Breast epithelium (tissue), 4 donors: ENCODE measurements around the gene ZNF169. TPM values are rescaled to one million over a fixed set of nuclear protein-coding genes. Genes with fewer than 3 reads are reported as not detected.

Source experiments
- DNase-seq, 2 donors: peaks; one replicate each; pipeline ENCODE4 v3.0.0-alpha.2; 2019; ENCODE audit warnings: low spot score in 2 of 2
- H3K27ac ChIP-seq, 2 donors: fragments of 200-600 bp; sonication (generic) in 1 of 2; one replicate each; pipeline ENCODE4 v1.5.1; 2016 to 2019; ENCODE audit warnings: mild to moderate bottlenecking in 1 of 2
- H3K27me3 ChIP-seq, 2 donors: fragments of 200-600 bp; sonication (generic) in 1 of 2; one replicate each; pipeline versions ENCODE4 v1.5.1 to v1.6.0; 2017 to 2019; ENCODE audit warnings: control low read depth in 1 of 2, mild to moderate bottlenecking in 1 of 2
- H3K36me3 ChIP-seq: fragments of 200-600 bp; one replicate; pipeline ENCODE4 v1.5.1; 2019
- H3K4me1 ChIP-seq, 2 donors: fragments of 200-600 bp; sonication (generic); one replicate each; pipeline ENCODE4 v1.5.1; 2016 to 2019; ENCODE audit warnings: control low read depth in 1 of 2
- H3K4me3 ChIP-seq, 3 donors: fragments of 200-600 bp; sonication (generic); 1 replicate in 2 of 3; 2 replicates in 1 of 3; pipeline ENCODE4 v1.5.1; 2016 to 2019; ENCODE audit warnings: mild to moderate bottlenecking in 3 of 3, moderate library complexity in 2 of 3
- H3K9me3 ChIP-seq, 2 donors: fragments of 200-600 bp; sonication (generic) in 1 of 2; one replicate each; pipeline ENCODE4 v1.5.1; 2016 to 2019; ENCODE audit warnings: control low read depth in 1 of 2
- POLR2A ChIP-seq: fragments of 450-650 bp; IDR thresholded peaks from one replicate; pipeline ENCODE4 v1.6.1; 2016; ENCODE audit warnings: antibody characterized with exemption, mild to moderate bottlenecking, moderate library complexity
- POLR2AphosphoS5 ChIP-seq, 3 donors: sonication (generic); formaldehyde crosslinking; IDR thresholded peaks; one replicate each; pipeline ENCODE4 v1.6.1; 2017; ENCODE audit warnings: antibody characterized with exemption in 3 of 3
- intact Hi-C: fragments of 100-400 bp; cut with DNase I; formaldehyde crosslinking; loops from one replicate; pipeline ENCODE4 v1.15.1; 2023; ENCODE audit warnings: low total_unique reads
- total RNA-seq, 3 donors: library from RNA; depleted of rRNA; stranded (reverse); fragments of >200 nt; gene quantifications; one replicate each; pipeline ENCODE4 v1.1.0, GENCODE V29; 2016
- TF ChIP-seq, protein P1 (sequence below), 3 donors: fragments of 450-650 bp; IDR thresholded peaks; one replicate each; pipeline ENCODE4 v1.5.1; 2016 to 2017; ENCODE audit warnings: antibody characterized with exemption in 3 of 3, mild to moderate bottlenecking in 3 of 3, moderate library complexity in 3 of 3

The ZNF169 gene
- total RNA-seq, 3 donors from 2014 or later, result 12.6 to 21.6 (median 15.2) TPM

DNA sequence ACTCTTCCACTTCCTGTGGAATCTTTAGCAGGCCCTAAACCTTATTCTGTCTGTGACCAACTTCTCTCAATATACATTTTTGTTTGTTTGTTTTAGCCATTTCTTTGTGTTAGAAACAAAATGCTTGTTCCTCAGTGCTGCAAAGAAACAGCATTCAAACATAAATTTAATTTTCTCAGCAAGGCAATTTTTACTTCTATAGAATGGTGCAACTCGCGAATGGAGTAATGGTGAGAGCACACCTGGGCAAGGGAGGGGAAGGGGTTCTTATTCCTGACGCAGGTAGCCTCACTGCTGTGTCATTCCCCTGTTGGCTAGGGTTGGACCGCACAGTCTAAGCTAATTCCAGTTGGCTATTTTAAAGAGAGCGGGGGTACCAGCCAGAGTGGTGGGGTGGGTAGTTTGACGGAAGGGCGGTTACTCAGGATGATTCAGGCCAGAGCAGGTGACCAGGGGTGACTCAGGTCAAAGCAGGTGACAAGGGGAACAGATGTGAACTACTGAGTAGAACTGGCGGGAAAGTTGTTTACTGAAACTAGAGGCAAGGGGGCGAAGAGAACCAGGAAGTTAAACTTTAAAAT is 21.4 kb downstream of the ZNF169 start:
- no peak overlapping the region for H3K27ac ChIP-seq
- intact Hi-C loops, result no loop called here
- TF ChIP-seq, protein P1, sequence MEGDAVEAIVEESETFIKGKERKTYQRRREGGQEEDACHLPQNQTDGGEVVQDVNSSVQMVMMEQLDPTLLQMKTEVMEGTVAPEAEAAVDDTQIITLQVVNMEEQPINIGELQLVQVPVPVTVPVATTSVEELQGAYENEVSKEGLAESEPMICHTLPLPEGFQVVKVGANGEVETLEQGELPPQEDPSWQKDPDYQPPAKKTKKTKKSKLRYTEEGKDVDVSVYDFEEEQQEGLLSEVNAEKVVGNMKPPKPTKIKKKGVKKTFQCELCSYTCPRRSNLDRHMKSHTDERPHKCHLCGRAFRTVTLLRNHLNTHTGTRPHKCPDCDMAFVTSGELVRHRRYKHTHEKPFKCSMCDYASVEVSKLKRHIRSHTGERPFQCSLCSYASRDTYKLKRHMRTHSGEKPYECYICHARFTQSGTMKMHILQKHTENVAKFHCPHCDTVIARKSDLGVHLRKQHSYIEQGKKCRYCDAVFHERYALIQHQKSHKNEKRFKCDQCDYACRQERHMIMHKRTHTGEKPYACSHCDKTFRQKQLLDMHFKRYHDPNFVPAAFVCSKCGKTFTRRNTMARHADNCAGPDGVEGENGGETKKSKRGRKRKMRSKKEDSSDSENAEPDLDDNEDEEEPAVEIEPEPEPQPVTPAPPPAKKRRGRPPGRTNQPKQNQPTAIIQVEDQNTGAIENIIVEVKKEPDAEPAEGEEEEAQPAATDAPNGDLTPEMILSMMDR (IDR thresholded peaks at IDR 0.05), result no peak
- no peak for TF ChIP-seq POLR2AphosphoS5 (IDR thresholded peaks at IDR 0.05)
- TF ChIP-seq POLR2A, result no peak
- no peaks in the 10 kb centered on the region for H3K4me1 ChIP-seq
- DNase-seq, result no peak
- H3K36me3 ChIP-seq, result no peaks in the 10 kb centered on the region
- no peaks in the 10 kb centered on the region for H3K27me3 ChIP-seq
- H3K9me3 ChIP-seq, result no peaks in the 10 kb centered on the region
- no peak overlapping the region for H3K4me3 ChIP-seq

DNA sequence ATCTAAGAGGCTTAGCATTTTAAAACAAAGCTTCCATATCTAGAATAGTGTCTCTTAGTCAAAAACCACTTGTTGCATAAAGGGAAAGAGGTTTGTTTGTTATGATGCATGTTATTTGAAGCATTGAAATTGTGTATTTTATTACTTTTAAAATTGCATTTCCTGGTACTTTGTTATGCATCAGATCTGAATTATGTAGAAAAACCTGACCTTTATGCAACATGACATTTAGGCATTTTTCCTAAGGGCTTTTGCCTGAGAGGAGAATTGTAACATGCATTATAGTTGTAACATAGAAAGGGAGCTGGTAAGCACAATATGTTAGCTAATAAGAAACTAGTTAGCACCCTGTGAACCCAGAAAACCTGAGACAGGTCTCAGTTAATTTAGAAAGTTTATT is 22.0 kb downstream of the ZNF169 start:
- intact Hi-C loops, result no loop called here
- Histone ChIP-seq H3K4me3 (no peak overlapping the region), H3K9me3 (no peaks in the 10 kb centered on the region), H3K27ac (no peak overlapping the region), H3K27me3 (no peaks in the 10 kb centered on the region), H3K4me1 (no peaks in the 10 kb centered on the region), H3K36me3 (no peaks in the 10 kb centered on the region)
- no peak for DNase-seq
- TF ChIP-seq POLR2A (no peak), POLR2AphosphoS5 (IDR thresholded peaks at IDR 0.05) (no peak)
- TF ChIP-seq, protein P1 (IDR thresholded peaks at IDR 0.05), result no peak

DNA sequence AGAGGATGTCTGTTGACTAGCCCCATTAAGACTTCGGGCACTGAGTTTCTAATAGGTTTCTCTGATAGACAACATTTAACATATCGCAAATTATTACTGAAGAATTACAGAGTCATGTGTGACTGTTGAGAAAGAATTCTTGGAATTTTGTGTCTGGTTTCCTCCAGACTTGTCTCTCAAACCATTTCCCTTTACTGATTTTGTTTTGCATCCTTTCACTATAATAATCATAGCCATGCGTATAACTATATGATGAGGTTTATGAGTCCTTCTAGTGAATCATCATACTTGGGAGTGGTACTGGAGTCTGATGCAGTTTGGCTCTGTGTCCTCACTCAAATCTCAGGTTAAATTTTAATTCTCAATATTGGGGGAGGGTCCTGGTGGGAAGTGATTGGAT is 27.0 kb downstream of the ZNF169 start:
- no peak for DNase-seq
- Histone ChIP-seq H3K27ac (no peak overlapping the region), H3K9me3 (no peaks in the 10 kb centered on the region), H3K27me3 (no peaks in the 10 kb centered on the region), H3K4me1 (no peaks in the 10 kb centered on the region), H3K36me3 (no peaks in the 10 kb centered on the region), H3K4me3 (no peak overlapping the region)
- TF ChIP-seq POLR2A, result no peak
- TF ChIP-seq POLR2AphosphoS5 (IDR thresholded peaks at IDR 0.05), result no peak
- TF ChIP-seq, protein P1 (IDR thresholded peaks at IDR 0.05), result no peak
- intact Hi-C loops, result no loop called here

GRCh38 chr9:94287877-94288513 is 28.9 kb downstream of the ZNF169 start:
- Histone ChIP-seq H3K4me3 (no peak overlapping the region), H3K36me3 (no peaks in the 10 kb centered on the region), H3K9me3 (no peaks in the 10 kb centered on the region), H3K4me1 (no peaks in the 10 kb centered on the region), H3K27me3 (no peaks in the 10 kb centered on the region), H3K27ac (no peak overlapping the region)
- TF ChIP-seq, protein P1 (IDR thresholded peaks at IDR 0.05), result no peak
- TF ChIP-seq POLR2A (no peak), POLR2AphosphoS5 (IDR thresholded peaks at IDR 0.05) (no peak)
- no peak for DNase-seq
- intact Hi-C loops, result no loop called here

GRCh38 chr9:94289691-94290090 is 30.6 kb downstream of the ZNF169 start:
- Histone ChIP-seq H3K4me3 (no peak overlapping the region), H3K4me1 (no peaks in the 10 kb centered on the region), H3K27ac (no peak overlapping the region), H3K36me3 (no peaks in the 10 kb centered on the region), H3K27me3 (no peaks in the 10 kb centered on the region), H3K9me3 (no peaks in the 10 kb centered on the region)
- intact Hi-C loops, result no loop called here
- TF ChIP-seq, protein P1 (IDR thresholded peaks at IDR 0.05), result no peak
- no peak for TF ChIP-seq POLR2A
- no peak for TF ChIP-seq POLR2AphosphoS5 (IDR thresholded peaks at IDR 0.05)
- no peak for DNase-seq
